ENCODE measurements around the gene NOP14.
"Not testable (repeated sequence)": the region's sequence is repeated elsewhere in the genome, so short reads cannot be mapped to it uniquely, and the experiment has no call there.

NOP14 gene

DNA sequence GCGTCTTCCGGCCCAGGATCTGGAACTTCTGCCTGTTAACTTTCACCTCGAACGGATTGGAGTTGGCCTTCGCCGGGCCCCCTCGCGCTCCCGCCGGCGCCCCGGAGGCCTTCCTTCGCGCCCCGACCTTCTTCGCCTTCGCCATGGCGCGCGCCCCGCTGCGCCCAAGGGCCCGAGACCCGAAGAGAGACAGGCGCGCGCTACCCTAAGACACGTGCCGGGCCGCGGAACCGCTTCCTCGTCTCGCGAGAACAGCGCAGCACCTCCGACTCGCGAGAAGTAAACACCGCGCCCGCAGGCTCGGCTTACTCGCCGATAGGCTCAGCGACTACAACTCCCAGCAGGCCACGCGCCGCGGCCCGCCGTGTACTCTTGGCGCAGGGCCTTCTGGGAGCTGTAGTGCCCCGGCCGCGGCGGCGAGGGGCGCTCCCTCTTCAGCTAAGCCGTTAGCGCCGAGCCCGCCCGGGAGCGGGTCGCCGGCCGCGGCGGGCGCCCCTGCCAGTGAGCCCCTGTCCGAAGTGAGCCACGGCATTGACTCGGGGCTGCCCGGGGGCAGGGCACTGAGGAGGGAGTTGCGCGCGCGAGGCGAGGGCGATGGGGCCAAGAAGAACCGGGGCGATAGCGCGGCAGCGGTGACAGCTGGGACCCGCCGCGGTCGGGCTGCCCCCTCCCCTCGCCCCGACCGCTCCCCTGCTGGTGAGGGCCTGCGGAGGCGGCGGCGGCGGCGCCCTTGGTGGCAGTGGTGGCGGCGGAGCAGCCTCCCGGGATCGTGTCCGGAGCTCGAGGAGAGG lies at the start of gene NOP14, which contains the start of gene GRK4:
Gene NOP14, minus strand, starts transcription at position 232 of the 791 bp plus-strand sequence. Its CDS starts 87 bp downstream, at position 145.
Gene GRK4, plus strand, starts transcription at position 397 of the 791 bp plus-strand sequence. CDS start 500 bp downstream, outside the sequence.
- Mint-ChIP-seq H3K36me3 (ENCODE audit: low read depth) (peaks cover 21% of the 10 kb centered on the region), H3K4me3 (peak within 1 kb of the TSS; percentile 89), H3K27me3 (ENCODE audit: low read depth) (no peaks in the 10 kb centered on the region), H3K27ac (peak within 1 kb of the TSS; percentile 84), H3K4me1 (ENCODE audit: low read depth) (peaks cover 26% of the 10 kb centered on the region), H3K9me3 (no peaks in the 10 kb centered on the region)
- DNase-seq (ENCODE audit: low spot score), result peak; percentile 98

DNA sequence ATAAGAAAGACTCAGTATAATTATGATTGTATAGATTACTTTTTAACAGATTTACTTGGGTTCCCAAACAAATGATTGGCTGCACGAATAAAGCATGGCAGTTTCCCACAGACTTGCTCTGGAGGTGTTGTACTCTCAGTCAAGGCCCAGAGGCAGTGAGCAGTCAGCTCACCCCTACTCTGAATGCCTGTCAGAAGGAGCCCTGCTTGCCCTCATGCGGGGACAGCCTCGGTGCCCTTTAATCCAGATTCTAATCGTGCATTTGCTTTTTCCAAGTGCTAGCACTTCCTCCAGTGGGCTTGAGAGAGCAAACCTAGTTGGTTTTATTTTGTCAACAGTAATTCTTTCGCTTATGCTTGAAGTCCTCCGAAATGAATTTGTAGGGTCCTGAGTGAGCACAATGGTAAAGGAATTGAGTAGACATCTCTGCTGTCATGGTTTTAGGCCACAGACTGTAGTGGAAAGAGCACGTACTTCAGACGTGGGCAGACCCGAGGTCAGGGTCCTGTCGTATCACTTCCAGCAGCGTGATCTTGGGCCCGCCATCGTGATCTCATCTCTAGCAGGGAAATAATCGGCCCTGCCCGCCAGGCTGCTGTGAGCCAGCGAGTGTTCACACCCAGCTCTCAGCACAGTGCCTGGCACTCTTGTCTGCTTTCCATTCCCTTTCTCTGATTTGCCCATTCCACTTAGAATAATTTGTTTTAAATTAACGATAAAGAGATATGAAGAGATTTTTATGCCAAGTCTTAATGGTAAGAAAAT lies 48.4 kb upstream of the NOP14 start:
- H3K27ac Mint-ChIP-seq, result no peak overlapping the region
- peaks cover 11% of the 10 kb centered on the region for H3K4me1 Mint-ChIP-seq (ENCODE audit: low read depth)
- H3K36me3 Mint-ChIP-seq (ENCODE audit: low read depth), result no peaks in the 10 kb centered on the region
- H3K27me3 Mint-ChIP-seq (ENCODE audit: low read depth), result no peaks in the 10 kb centered on the region
- H3K4me3 Mint-ChIP-seq, result no peak overlapping the region
- no peaks in the 10 kb centered on the region for H3K9me3 Mint-ChIP-seq
- DNase-seq (ENCODE audit: low spot score), result no peak

DNA sequence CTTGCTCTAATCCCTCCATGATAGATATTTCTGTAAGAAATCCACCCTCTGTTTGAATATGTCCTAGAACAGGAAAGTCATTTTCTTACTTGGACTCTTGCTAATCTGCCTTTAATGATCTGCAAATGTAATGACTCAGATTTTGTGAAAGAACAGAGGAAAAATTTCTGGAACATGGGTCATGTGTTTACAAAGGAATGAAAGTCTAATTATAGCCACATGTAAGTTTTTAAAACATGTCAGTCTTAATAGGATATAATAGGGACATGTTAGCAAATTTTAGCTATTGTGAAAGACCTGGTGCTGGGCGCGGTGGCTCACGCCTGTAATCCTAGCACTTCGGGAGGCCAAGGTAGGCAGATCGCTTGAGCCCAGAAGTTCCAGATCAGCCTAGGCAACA lies 47.8 kb upstream of the NOP14 start:
- no peak overlapping the region for H3K27ac Mint-ChIP-seq
- H3K27me3 Mint-ChIP-seq (ENCODE audit: low read depth), result no peaks in the 10 kb centered on the region

DNA sequence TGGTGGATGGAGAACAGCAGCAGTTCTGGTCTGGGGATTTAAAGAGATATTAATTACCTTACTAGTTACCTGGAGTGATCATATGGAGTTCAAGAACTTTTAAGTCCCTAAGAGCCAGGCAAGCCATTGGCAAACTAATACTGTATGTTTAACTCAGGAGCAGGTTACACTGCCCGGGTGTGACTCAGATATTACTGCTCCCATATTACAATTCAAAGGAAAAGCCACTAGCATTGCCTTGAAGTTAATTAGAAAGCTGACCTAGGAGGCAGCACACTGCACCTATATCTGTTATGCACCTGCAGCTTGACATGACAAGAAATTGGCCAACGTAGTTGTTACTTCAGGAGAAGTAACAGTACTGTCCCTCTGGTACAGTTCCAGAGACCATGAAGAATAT lies 47.4 kb upstream of the NOP14 start:
- no peaks in the 10 kb centered on the region for H3K9me3 Mint-ChIP-seq
- H3K27ac Mint-ChIP-seq, result no peak overlapping the region
- H3K36me3 Mint-ChIP-seq (ENCODE audit: low read depth), result no peaks in the 10 kb centered on the region
- H3K4me1 Mint-ChIP-seq (ENCODE audit: low read depth), result peaks cover 11% of the 10 kb centered on the region
- H3K4me3 Mint-ChIP-seq, result no peak overlapping the region
- H3K27me3 Mint-ChIP-seq (ENCODE audit: low read depth), result no peaks in the 10 kb centered on the region
- no peak for DNase-seq (ENCODE audit: low spot score)

More for the DNA sequence above, 47.8 kb upstream of the NOP14 start:
- H3K4me1 Mint-ChIP-seq (ENCODE audit: low read depth), result peaks cover 11% of the 10 kb centered on the region
- H3K9me3 Mint-ChIP-seq, result no peaks in the 10 kb centered on the region
- DNase-seq (ENCODE audit: low spot score), result no peak
- no peak overlapping the region for H3K4me3 Mint-ChIP-seq
- H3K36me3 Mint-ChIP-seq (ENCODE audit: low read depth), result no peaks in the 10 kb centered on the region

DNA sequence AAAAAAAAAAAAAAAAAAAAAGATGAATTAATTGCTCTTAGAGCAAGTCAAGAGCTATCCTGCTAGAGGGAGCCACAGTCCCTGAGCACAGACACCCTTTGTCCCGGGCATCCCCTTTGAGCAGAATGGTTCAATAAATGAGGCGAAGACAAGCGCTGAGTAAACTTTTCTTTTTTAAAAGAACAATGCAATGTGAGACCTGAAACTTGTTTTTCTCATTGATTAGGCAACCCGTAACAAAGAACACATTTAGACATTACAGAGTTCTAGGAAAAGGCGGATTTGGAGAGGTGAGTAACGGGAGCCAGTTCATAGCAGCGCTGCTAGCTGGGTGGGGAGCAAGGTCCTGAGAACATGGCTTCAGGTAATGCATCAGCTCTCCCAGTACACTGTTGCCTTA lies 46.2 kb upstream of the NOP14 start:
- Mint-ChIP-seq H3K9me3 (no peaks in the 10 kb centered on the region), H3K36me3 (ENCODE audit: low read depth) (no peaks in the 10 kb centered on the region), H3K27me3 (ENCODE audit: low read depth) (no peaks in the 10 kb centered on the region), H3K4me1 (ENCODE audit: low read depth) (peaks cover 11% of the 10 kb centered on the region), H3K27ac (no peak overlapping the region), H3K4me3 (no peak overlapping the region)
- DNase-seq (ENCODE audit: low spot score), result no peak

DNA sequence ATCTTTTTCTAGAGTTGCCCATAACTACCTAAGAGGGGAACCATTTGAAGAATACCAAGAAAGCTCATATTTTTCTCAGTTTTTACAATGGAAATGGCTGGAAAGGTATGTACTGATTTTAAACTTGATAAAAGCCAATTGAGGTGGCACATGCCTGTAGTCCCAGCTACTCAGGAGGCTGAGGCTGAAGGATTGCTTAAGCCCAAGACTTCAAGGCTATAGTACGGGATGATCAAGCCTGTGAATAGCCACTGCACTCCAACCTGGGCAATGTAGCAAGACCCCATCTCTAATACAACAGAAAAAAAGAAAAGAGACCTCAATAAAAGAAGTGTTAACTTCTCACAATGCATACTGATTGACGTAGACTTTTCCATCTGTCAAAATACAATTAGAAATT lies 44.5 kb upstream of the NOP14 start:
- no peak for DNase-seq (ENCODE audit: low spot score)
- H3K27ac Mint-ChIP-seq, result no peak overlapping the region
- no peaks in the 10 kb centered on the region for H3K9me3 Mint-ChIP-seq
- H3K27me3 Mint-ChIP-seq (ENCODE audit: low read depth), result no peaks in the 10 kb centered on the region
- no peak overlapping the region for H3K4me3 Mint-ChIP-seq
- peaks cover 2% of the 10 kb centered on the region for H3K4me1 Mint-ChIP-seq (ENCODE audit: low read depth)
- H3K36me3 Mint-ChIP-seq (ENCODE audit: low read depth), result no peaks in the 10 kb centered on the region

DNA sequence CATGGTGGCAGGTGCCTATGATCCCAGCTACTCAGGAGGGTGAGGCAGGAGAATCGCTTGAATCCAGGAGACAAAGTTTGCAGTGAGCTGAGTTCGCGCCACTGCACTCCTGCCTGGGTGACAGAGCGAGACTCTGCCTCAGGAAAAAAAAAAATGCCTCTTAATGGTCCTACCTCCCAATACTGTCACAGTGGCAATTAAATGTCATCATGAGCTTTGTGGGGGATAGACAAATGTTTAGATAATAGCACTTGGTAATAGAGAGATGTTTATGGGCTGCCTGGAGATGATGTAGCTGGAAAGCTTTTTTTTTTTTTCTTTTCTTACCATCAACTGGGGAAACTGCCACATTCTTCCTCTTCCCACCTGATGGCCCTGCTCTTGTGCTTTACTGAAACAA lies 33.2 kb upstream of the NOP14 start:
- peaks cover 12% of the 10 kb centered on the region for H3K27me3 Mint-ChIP-seq (ENCODE audit: low read depth)
- H3K36me3 Mint-ChIP-seq (ENCODE audit: low read depth), result no peaks in the 10 kb centered on the region
- no peaks in the 10 kb centered on the region for H3K4me1 Mint-ChIP-seq (ENCODE audit: low read depth)
- no peak for DNase-seq (ENCODE audit: low spot score)
- H3K27ac Mint-ChIP-seq, result no peak overlapping the region
- H3K4me3 Mint-ChIP-seq, result no peak overlapping the region
- no peaks in the 10 kb centered on the region for H3K9me3 Mint-ChIP-seq

DNA sequence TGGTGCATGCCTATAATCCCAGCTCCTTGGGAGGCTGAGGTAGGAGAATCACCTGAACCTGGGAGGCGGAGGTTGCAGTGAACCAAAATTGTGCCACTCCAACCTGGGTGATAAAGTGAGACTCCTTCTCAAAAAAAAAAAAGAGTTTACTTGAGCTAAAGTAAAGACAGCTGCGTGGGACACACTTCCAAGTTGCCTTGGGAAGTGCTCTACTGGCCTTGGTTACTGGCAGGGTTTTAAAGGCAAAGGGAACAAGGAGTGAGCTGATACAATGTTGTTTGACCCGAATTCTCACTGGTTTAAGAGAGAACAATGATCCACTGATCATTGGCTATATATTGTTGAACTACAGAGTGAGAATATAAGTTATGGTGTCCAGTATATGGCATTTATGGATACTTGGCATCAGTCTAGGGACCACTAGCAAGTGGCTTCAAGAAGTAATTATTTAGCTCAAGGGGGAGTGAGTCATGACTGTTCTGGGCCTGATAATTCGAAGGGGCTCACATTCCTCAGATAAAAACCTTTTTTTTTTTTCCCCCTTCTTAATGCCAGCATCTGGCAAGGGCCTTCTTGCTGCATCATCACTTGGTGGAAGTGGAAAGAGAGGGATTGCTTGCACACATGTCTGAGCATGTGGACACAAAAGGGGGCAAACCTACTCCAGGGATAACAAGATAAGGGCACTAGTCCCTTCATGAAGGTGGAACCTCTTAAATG lies 32.5 kb upstream of the NOP14 start:
- H3K4me1 Mint-ChIP-seq (ENCODE audit: low read depth), result no peaks in the 10 kb centered on the region
- no peak overlapping the region for H3K4me3 Mint-ChIP-seq
- no peak overlapping the region for H3K27ac Mint-ChIP-seq
- peaks cover 13% of the 10 kb centered on the region for H3K27me3 Mint-ChIP-seq (ENCODE audit: low read depth)
- no peaks in the 10 kb centered on the region for H3K36me3 Mint-ChIP-seq (ENCODE audit: low read depth)
- DNase-seq (ENCODE audit: low spot score), result no peak
- no peaks in the 10 kb centered on the region for H3K9me3 Mint-ChIP-seq

DNA sequence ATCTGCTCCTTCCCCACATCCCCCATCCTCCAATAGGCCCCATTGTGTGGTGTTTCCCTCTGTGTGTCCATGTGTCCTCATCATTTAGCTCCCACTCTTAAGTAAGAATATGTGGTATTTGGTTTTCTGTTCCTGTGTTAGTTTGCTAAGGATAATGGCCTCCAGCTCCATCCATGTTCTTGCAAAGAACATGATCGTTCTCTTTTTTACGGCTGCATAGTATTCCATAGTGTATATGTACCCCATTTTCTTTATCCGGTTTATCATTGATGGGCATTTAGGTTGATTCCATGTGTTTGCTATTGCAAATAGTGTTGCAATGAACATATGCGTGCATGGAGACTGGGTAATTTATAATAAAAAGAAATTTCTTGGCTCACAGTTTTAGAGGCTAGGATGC lies 31.7 kb upstream of the NOP14 start:
- Mint-ChIP-seq H3K27ac (no peak overlapping the region), H3K4me1 (ENCODE audit: low read depth) (no peaks in the 10 kb centered on the region), H3K4me3 (no peak overlapping the region), H3K27me3 (ENCODE audit: low read depth) (peaks cover 13% of the 10 kb centered on the region), H3K9me3 (no peaks in the 10 kb centered on the region), H3K36me3 (ENCODE audit: low read depth) (no peaks in the 10 kb centered on the region)
- no peak for DNase-seq (ENCODE audit: low spot score)

DNA sequence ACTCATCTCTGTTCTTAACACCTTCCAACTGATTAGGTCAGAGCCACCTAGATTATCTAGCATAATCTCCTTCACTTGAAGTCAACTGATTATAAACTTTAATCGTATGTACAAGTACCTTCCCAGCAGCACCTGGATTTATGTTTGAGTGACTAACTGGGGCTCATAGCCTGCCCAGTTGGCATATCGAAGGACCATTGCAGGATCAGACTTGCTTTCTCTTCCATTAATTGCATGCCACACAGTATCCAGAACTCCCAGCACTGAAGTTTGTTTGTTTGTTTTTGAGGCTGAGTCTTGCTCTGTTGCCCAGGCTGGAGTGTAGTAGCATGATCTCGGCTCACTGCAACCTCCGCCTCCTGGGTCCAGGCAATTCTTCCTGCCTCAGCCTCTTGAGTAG lies 28.0 kb upstream of the NOP14 start:
- H3K36me3 Mint-ChIP-seq (ENCODE audit: low read depth), result no peaks in the 10 kb centered on the region
- H3K4me3 Mint-ChIP-seq, result no peak overlapping the region
- DNase-seq (ENCODE audit: low spot score), result no peak
- no peaks in the 10 kb centered on the region for H3K4me1 Mint-ChIP-seq (ENCODE audit: low read depth)
- H3K27me3 Mint-ChIP-seq (ENCODE audit: low read depth), result peaks cover 13% of the 10 kb centered on the region
- no peaks in the 10 kb centered on the region for H3K9me3 Mint-ChIP-seq
- H3K27ac Mint-ChIP-seq, result no peak overlapping the region

DNA sequence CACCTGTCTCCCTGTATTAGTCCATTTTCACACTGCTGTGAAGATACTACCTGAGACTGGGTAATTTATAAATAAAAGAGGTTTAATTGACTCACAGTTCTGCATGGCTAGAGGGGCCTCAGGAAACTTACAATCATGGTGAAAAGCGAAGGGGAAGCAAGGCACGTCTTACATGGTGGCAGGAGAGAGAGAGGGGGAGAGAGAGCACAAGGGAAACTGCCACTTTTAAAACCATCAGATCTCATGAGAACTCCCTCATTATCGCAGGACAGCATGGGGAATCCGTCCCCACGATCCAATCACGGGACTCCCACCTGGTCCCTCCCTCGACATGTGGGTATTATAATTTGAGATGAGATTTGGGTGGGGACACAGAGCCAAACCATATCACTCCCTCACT lies 20.5 kb upstream of the NOP14 start:
- H3K9me3 Mint-ChIP-seq, result peaks cover 21% of the 10 kb centered on the region
- not testable (repeated sequence) for H3K4me1 Mint-ChIP-seq (ENCODE audit: low read depth); H3K27ac Mint-ChIP-seq; DNase-seq (ENCODE audit: low spot score); H3K36me3 Mint-ChIP-seq (ENCODE audit: low read depth); H3K4me3 Mint-ChIP-seq
- H3K27me3 Mint-ChIP-seq (ENCODE audit: low read depth), result peaks cover 22% of the 10 kb centered on the region

DNA sequence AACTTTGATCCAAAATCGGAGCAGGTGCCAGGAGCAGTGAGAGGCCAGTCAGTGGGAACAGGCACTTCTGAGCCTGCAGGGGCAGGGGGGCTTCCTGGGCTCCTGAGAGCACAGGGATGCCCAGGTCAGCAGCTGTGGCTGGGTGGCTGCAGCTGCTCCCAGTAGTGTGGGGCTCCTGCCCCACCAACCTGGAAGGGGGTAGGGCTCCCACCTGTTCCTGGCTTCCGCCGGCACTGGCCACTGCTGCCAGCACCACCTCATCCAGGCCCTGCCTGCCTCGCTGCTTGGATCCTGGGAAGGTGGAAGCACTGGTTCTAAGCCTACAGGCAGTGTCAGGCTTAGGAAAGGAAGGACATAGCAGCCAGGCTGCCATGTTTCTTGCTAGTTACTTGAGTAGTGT lies 18.8 kb upstream of the NOP14 start:
- no peaks in the 10 kb centered on the region for H3K4me1 Mint-ChIP-seq (ENCODE audit: low read depth)
- no peak overlapping the region for H3K4me3 Mint-ChIP-seq
- no peak for DNase-seq (ENCODE audit: low spot score)
- H3K9me3 Mint-ChIP-seq, result peaks cover 21% of the 10 kb centered on the region
- H3K36me3 Mint-ChIP-seq (ENCODE audit: low read depth), result no peaks in the 10 kb centered on the region
- no peak overlapping the region for H3K27ac Mint-ChIP-seq
- peaks cover 17% of the 10 kb centered on the region for H3K27me3 Mint-ChIP-seq (ENCODE audit: low read depth)

DNA sequence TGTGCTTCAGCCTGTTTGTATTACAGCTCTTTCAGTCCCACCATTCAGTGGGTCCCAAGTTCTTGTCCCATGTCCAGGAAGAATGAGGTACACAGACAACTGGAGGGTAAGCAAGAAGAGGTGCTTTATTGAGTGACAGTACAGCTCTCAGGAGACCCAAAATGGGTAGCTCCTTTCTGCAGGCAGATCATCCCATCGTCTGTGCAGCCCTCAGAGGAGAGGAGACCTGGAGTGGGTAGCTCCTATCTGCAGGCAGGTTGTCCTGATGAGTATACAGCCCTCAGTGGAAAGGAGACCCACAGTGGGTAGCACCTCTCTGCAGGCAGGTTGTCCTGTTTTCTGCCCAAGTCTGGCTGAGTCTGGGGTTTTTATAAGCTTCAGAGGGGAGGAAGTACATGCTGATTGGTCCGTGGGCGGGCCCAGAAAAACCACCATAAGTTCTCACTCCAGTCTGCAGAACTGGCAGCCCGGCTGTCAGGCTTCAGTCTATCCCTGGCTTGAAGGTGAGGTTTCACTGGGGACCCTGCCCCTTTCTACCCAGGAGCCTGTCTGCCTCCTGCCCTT lies 18.1 kb upstream of the NOP14 start:
- no peak overlapping the region for H3K4me3 Mint-ChIP-seq
- H3K4me1 Mint-ChIP-seq (ENCODE audit: low read depth), result no peaks in the 10 kb centered on the region
- H3K27ac Mint-ChIP-seq, result no peak overlapping the region
- peaks cover 17% of the 10 kb centered on the region for H3K27me3 Mint-ChIP-seq (ENCODE audit: low read depth)
- no peaks in the 10 kb centered on the region for H3K36me3 Mint-ChIP-seq (ENCODE audit: low read depth)
- peaks cover 21% of the 10 kb centered on the region for H3K9me3 Mint-ChIP-seq
- DNase-seq (ENCODE audit: low spot score), result no peak
